ENCODE measurements around the gene FAM25G. TPM values are rescaled to one million over a fixed set of nuclear protein-coding genes. Genes with fewer than 3 reads are reported as not detected.
"Not testable (repeated sequence)": the region's sequence is repeated elsewhere in the genome, so short reads cannot be mapped to it uniquely, and the experiment has no call there.

FAM25G gene
- not detected for total RNA-seq (2013)
- not detected for polyA plus RNA-seq
- not detected in 2 replicates for polyA minus RNA-seq
- 0 to 0.23 (median 0) reads per million in 11 experiments for total RNA-seq

DNA sequence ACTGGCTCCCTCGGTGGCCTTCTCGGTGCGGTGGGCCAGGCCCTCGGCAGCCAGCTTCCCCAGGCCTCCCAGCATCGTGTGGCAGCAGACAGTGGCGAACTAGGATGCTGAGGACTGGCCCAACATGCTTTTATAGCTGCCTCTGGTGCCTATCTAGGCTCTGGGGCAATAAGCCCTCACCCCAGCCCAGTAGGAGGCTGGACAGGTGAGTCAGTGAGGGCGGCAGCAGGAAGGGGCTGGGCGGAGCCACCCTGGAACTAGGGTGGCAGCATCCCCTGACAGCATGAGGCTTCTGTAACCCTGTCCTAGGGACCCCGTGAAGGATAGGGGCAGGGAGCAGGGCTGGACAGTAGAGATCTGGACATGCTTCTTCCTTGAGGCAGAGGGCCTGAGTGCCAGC, at the start of gene FAM25G:
TSS of gene FAM25G (minus strand) at position 101 of the 400 bp plus-strand sequence. CDS start at position 75, 26 bp downstream.
- WGBS (ENCODE audit: insufficient coverage) = no CpG with 5 or more reads among the region's 9 CpGs
- H3K9me3 Mint-ChIP-seq; H3K4me3 Mint-ChIP-seq; H3K27ac ChIP-seq (ENCODE audit: low read depth in 1 of 2, low read length in 2 of 2); H3K27me3 Mint-ChIP-seq (ENCODE audit: low read depth in 3 of 3); H3K4me1 ChIP-seq (ENCODE audit: control insufficient read depth in 1 of 2, insufficient read depth in 2 of 2, low read length in 2 of 2); H3K4me1 Mint-ChIP-seq; H2AFZ ChIP-seq (ENCODE audit: insufficient read depth, low read depth, low read length, poor library complexity, severe bottlenecking); H3K4me2 ChIP-seq (replicated peaks; ENCODE audit: extremely low read depth, low read length, poor library complexity, severe bottlenecking); intact Hi-C loops (cut with micrococcal nuclease); H3K79me2 ChIP-seq (ENCODE audit: insufficient read depth, low read length); H3K4me3 ChIP-seq (replicated peaks in 1 of 3; ENCODE audit: low read depth in 2 of 3, low read length in 3 of 3); H3K9me3 ChIP-seq (replicated peaks in 1 of 2; ENCODE audit: control insufficient read depth in 1 of 2, insufficient read depth in 1 of 2, low read length in 2 of 2); H3K27me3 ChIP-seq (ENCODE audit: control insufficient read depth in 2 of 2, insufficient read depth in 2 of 2, low read length in 2 of 2); H3K9ac ChIP-seq (ENCODE audit: insufficient read depth, low read length, poor library complexity, severe bottlenecking); H4K20me1 ChIP-seq (ENCODE audit: insufficient read depth, low read length); DNase-seq; H3K27ac Mint-ChIP-seq; H3K36me3 ChIP-seq (replicated peaks in 1 of 2; ENCODE audit: control insufficient read depth in 1 of 2, insufficient read depth in 2 of 2, low read length in 2 of 2); H3K36me3 Mint-ChIP-seq: not testable (repeated sequence)

DNA sequence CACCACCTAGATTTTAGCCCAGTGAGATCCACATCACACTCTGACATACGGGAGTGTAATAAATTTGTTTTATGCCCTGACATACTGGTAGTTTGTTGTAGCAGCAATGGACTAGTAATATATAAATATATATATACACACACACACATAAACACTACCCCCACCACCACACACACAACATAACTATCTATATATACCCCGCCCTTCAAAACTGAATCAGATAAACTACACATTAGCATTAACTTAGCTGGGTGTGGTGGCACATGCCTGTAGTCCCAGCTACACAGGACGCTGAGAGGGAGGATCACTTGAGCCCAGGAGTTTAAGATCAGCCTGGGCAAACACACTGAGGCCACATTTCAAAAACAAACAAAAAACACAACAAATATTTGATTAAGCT, 44.9 kb upstream of the FAM25G start:
- H3K27me3 Mint-ChIP-seq (ENCODE audit: low read depth in 3 of 3); intact Hi-C loops (cut with micrococcal nuclease): not testable (repeated sequence)

DNA sequence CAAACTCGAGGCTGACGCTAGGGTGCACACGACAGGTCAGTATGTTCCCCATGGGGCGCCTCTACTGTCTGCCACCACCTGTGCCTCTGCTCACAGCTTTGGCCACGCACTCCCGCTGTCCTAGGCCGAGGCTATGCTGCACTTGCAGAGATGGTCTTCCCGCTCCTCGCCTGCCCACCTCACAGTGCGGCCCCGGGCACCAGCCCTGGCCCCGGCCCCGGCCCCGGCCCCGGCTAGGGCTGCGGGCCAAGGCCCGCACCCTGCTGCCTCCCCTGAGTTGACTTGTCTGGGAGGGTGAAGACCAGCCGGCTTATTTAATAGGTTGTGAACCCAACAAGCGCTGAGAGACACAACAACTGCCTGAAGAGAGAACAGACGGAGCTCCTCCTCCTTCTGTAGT, 32.0 kb upstream of the FAM25G start, which contains the start of gene AGAP9:
TSS of gene AGAP9 (minus strand) at position 164 of the 400 bp plus-strand sequence. CDS start at position 52, 112 bp downstream.
- H3K4me1 ChIP-seq (ENCODE audit: control insufficient read depth in 1 of 2, insufficient read depth in 2 of 2, low read length in 2 of 2); H3K9me3 ChIP-seq (replicated peaks in 1 of 2; ENCODE audit: control insufficient read depth in 1 of 2, insufficient read depth in 1 of 2, low read length in 2 of 2); H3K27ac ChIP-seq (ENCODE audit: low read depth in 1 of 2, low read length in 2 of 2); H3K27ac Mint-ChIP-seq; H3K36me3 ChIP-seq (replicated peaks in 1 of 2; ENCODE audit: control insufficient read depth in 1 of 2, insufficient read depth in 2 of 2, low read length in 2 of 2); H3K9me3 Mint-ChIP-seq; H4K20me1 ChIP-seq (ENCODE audit: insufficient read depth, low read length); H3K4me1 Mint-ChIP-seq; H3K4me2 ChIP-seq (replicated peaks; ENCODE audit: extremely low read depth, low read length, poor library complexity, severe bottlenecking); H3K4me3 ChIP-seq (replicated peaks in 1 of 3; ENCODE audit: low read depth in 2 of 3, low read length in 3 of 3); H3K4me3 Mint-ChIP-seq; H3K27me3 Mint-ChIP-seq (ENCODE audit: low read depth in 3 of 3); H2AFZ ChIP-seq (ENCODE audit: insufficient read depth, low read depth, low read length, poor library complexity, severe bottlenecking); H3K79me2 ChIP-seq (ENCODE audit: insufficient read depth, low read length); H3K27me3 ChIP-seq (ENCODE audit: control insufficient read depth in 2 of 2, insufficient read depth in 2 of 2, low read length in 2 of 2); intact Hi-C loops (cut with micrococcal nuclease); DNase-seq; H3K36me3 Mint-ChIP-seq; H3K9ac ChIP-seq (ENCODE audit: insufficient read depth, low read length, poor library complexity, severe bottlenecking): not testable (repeated sequence)
- WGBS (ENCODE audit: insufficient coverage) = no CpG with 5 or more reads among the region's 20 CpGs

More for the DNA sequence above, 44.9 kb upstream of the FAM25G start:
- not testable (repeated sequence) for H3K27ac ChIP-seq (ENCODE audit: low read depth in 1 of 2, low read length in 2 of 2); H3K4me2 ChIP-seq (replicated peaks; ENCODE audit: extremely low read depth, low read length, poor library complexity, severe bottlenecking); H3K4me3 ChIP-seq (replicated peaks in 1 of 3; ENCODE audit: low read depth in 2 of 3, low read length in 3 of 3); H3K4me3 Mint-ChIP-seq; H3K9ac ChIP-seq (ENCODE audit: insufficient read depth, low read length, poor library complexity, severe bottlenecking); H3K27me3 ChIP-seq (ENCODE audit: control insufficient read depth in 2 of 2, insufficient read depth in 2 of 2, low read length in 2 of 2); H4K20me1 ChIP-seq (ENCODE audit: insufficient read depth, low read length); H2AFZ ChIP-seq (ENCODE audit: insufficient read depth, low read depth, low read length, poor library complexity, severe bottlenecking); H3K36me3 ChIP-seq (replicated peaks in 1 of 2; ENCODE audit: control insufficient read depth in 1 of 2, insufficient read depth in 2 of 2, low read length in 2 of 2); H3K9me3 Mint-ChIP-seq; H3K4me1 Mint-ChIP-seq; H3K9me3 ChIP-seq (replicated peaks in 1 of 2; ENCODE audit: control insufficient read depth in 1 of 2, insufficient read depth in 1 of 2, low read length in 2 of 2); H3K36me3 Mint-ChIP-seq; H3K79me2 ChIP-seq (ENCODE audit: insufficient read depth, low read length); DNase-seq; H3K4me1 ChIP-seq (ENCODE audit: control insufficient read depth in 1 of 2, insufficient read depth in 2 of 2, low read length in 2 of 2)
- WGBS (ENCODE audit: insufficient coverage) = no CpG with 5 or more reads among the region's 3 CpGs
- peak overlapping the region in 1 of 7 donors; percentile 21 for H3K27ac Mint-ChIP-seq

DNA sequence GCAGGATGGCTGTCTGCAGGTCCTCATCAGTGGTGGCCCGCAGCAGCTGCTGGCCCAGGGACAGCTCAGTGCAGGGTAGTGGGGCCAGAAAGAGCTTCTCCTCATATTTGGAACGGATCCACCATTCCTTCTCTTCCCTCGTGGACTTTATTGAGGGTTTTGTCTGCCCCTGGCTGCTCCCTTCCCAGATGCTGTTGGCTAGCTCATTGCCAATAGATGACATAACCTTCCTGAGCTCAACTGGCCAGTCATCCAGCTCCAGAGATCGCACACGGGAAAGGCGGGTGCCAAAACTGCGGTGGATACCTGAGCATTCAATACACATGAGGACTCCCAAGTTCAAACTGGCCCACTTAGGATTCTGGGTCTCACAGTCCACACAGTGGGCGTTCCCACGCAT, 10.8 kb upstream of the FAM25G start:
- H3K36me3 Mint-ChIP-seq; H3K9me3 ChIP-seq (replicated peaks in 1 of 2; ENCODE audit: control insufficient read depth in 1 of 2, insufficient read depth in 1 of 2, low read length in 2 of 2); intact Hi-C loops (cut with micrococcal nuclease); H3K4me3 Mint-ChIP-seq; H3K36me3 ChIP-seq (replicated peaks in 1 of 2; ENCODE audit: control insufficient read depth in 1 of 2, insufficient read depth in 2 of 2, low read length in 2 of 2); H3K27ac Mint-ChIP-seq; H3K27me3 Mint-ChIP-seq (ENCODE audit: low read depth in 3 of 3); H3K27ac ChIP-seq (ENCODE audit: low read depth in 1 of 2, low read length in 2 of 2); H3K79me2 ChIP-seq (ENCODE audit: insufficient read depth, low read length); H3K4me2 ChIP-seq (replicated peaks; ENCODE audit: extremely low read depth, low read length, poor library complexity, severe bottlenecking); H3K4me3 ChIP-seq (replicated peaks in 1 of 3; ENCODE audit: low read depth in 2 of 3, low read length in 3 of 3); H2AFZ ChIP-seq (ENCODE audit: insufficient read depth, low read depth, low read length, poor library complexity, severe bottlenecking); H3K4me1 Mint-ChIP-seq; H3K9me3 Mint-ChIP-seq; H3K27me3 ChIP-seq (ENCODE audit: control insufficient read depth in 2 of 2, insufficient read depth in 2 of 2, low read length in 2 of 2); H4K20me1 ChIP-seq (ENCODE audit: insufficient read depth, low read length); H3K4me1 ChIP-seq (ENCODE audit: control insufficient read depth in 1 of 2, insufficient read depth in 2 of 2, low read length in 2 of 2); DNase-seq; H3K9ac ChIP-seq (ENCODE audit: insufficient read depth, low read length, poor library complexity, severe bottlenecking): not testable (repeated sequence)
- no CpG with 5 or more reads among the region's 9 CpGs for WGBS (ENCODE audit: insufficient coverage)
